Activated naive CD8-positive, alpha-beta T cell treated with anti-CD3 and anti-CD28 coated beads for 36 hours (primary cell): ENCODE measurements around the gene GBF1. TPM values are rescaled to one million over a fixed set of nuclear protein-coding genes. Genes with fewer than 3 reads are reported as not detected.

Experiments
- DNase-seq: peaks from one replicate; pipeline ENCODE4 v3.0.0; 2021
- H3K27ac Mint-ChIP-seq: one replicate; pipeline ENCODE4 v1.8.0; 2022; ENCODE audit warnings: mild to moderate bottlenecking, moderate library complexity, mixed read lengths
- H3K27me3 Mint-ChIP-seq: one replicate; pipeline ENCODE4 v1.8.0; 2022; ENCODE audit warnings: mild to moderate bottlenecking, mixed read lengths
- H3K36me3 Mint-ChIP-seq: one replicate; pipeline ENCODE4 v1.8.0; 2021; ENCODE audit warnings: mild to moderate bottlenecking, mixed read lengths
- H3K4me1 Mint-ChIP-seq: one replicate; pipeline ENCODE4 v1.8.0; 2021; ENCODE audit warnings: mixed read lengths
- H3K4me3 Mint-ChIP-seq: one replicate; pipeline ENCODE4 v1.8.0; 2022; ENCODE audit warnings: mild to moderate bottlenecking, moderate library complexity, mixed read lengths
- H3K9me3 Mint-ChIP-seq: one replicate; pipeline ENCODE4 v1.8.0; 2022; ENCODE audit warnings: mixed read lengths
- total RNA-seq, 2 experiments: library from RNA; stranded (reverse); gene quantifications; one replicate each; pipeline ENCODE4 v1.2.3, GENCODE V29; 2021

GBF1 gene
- total RNA-seq, 2 experiments from 2014 or later = 29.3 to 29.5 TPM

DNA sequence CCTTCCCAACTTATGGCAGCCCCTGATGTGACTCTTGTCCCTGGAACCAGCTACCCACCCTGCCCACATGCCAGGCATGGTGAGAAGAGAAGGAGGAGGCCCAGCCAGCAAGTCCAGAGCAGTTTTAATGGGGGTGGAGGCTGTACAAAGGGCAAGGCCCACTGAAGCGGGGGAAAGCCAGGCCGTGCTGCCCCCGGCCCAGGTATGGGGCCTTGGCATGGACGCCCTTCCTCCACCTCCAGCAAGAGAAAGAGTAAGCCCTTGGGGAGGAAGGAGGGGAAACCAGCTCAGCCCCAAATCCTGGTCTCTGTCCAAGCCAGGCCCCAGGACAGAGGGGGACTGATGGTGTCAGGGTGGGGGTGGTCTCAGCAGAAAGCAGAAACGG is 157.2 kb downstream of the GBF1 start:
- DNase-seq = no peak
- H3K36me3 Mint-ChIP-seq = peaks cover 35% of the 10 kb centered on the region

DNA sequence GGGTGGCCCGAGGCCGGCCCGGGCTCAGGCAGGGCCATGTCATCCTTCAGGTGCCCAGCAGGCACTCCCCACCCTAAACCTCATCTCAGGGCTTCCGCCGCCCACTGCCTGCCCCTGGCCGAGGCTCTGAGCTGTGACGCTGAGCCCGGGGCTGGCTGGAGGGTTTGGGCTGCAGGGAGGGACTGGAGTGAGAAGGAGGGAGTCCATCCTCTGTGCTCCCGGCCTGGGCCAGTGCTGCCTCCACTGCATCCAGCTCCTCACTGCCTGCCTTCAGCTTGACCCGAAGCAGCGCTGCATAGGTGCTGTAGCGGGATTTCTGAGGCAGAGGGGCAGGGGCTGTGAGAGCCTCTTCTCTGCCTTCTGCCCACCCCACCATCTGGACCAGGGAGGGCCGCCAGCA is 157.8 kb downstream of the GBF1 start:
- Mint-ChIP-seq H3K4me1 (peaks cover 41% of the 10 kb centered on the region), H3K27ac (peak overlapping the region; percentile 48), H3K36me3 (peaks cover 29% of the 10 kb centered on the region), H3K9me3 (no peaks in the 10 kb centered on the region), H3K4me3 (no peak overlapping the region), H3K27me3 (peaks cover 3% of the 10 kb centered on the region)
- no peak for DNase-seq

More for the DNA sequence above, 157.2 kb downstream of the GBF1 start:
- H3K9me3 Mint-ChIP-seq = no peaks in the 10 kb centered on the region
- no peak overlapping the region for H3K27ac Mint-ChIP-seq
- peaks cover 3% of the 10 kb centered on the region for H3K27me3 Mint-ChIP-seq
- peaks cover 41% of the 10 kb centered on the region for H3K4me1 Mint-ChIP-seq
- H3K4me3 Mint-ChIP-seq = no peak overlapping the region

- Mint-ChIP-seq H3K4me1 (peaks cover 37% of the 10 kb centered on the region), H3K27me3 (peaks cover 3% of the 10 kb centered on the region), H3K36me3 (peaks cover 19% of the 10 kb centered on the region), H3K9me3 (no peaks in the 10 kb centered on the region), H3K27ac (peak overlapping the region; percentile 34), H3K4me3 (peak overlapping the region; percentile 6)
- no peak for DNase-seq
Observed at GRCh38 chr10:102404361-102405107, 159.2 kb downstream of the GBF1 start.

DNA sequence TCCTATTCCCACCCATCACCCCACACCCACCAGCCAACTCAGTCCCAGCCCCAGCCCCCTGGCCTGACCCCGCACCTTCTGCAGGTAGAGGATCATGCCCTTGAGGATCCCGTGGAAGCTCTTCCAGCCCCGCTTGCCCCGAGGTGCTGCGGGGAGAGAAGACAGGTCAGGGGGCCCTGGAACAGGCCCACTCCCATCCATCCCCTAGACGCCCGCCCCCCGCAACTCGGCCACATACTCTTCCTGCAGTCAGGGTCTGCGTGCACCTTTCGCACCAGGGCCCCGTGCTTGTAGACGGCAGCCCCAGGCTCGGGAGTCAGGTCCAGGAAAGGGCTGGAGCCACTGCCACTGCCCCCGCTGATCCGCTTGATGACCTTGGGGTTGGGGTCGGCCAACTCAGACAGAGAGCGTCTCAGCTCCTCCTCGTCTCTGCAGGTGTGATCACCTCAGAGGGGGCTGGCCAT is 159.8 kb downstream of the GBF1 start:
- Mint-ChIP-seq H3K4me1 (peaks cover 37% of the 10 kb centered on the region), H3K27ac (peak overlapping the region; percentile 61), H3K4me3 (no peak overlapping the region), H3K27me3 (peaks cover 3% of the 10 kb centered on the region), H3K36me3 (peaks cover 13% of the 10 kb centered on the region), H3K9me3 (no peaks in the 10 kb centered on the region)
- DNase-seq = no peak

- no peaks in the 10 kb centered on the region for H3K9me3 Mint-ChIP-seq
- peaks cover 33% of the 10 kb centered on the region for H3K4me1 Mint-ChIP-seq
- no peak overlapping the region for H3K4me3 Mint-ChIP-seq
- H3K27ac Mint-ChIP-seq = peak overlapping the region; percentile 61
- H3K27me3 Mint-ChIP-seq = peaks cover 3% of the 10 kb centered on the region
- peaks cover 8% of the 10 kb centered on the region for H3K36me3 Mint-ChIP-seq
- no peak for DNase-seq
Observed at GRCh38 chr10:102405632-102406031, 160.3 kb downstream of the GBF1 start.

DNA sequence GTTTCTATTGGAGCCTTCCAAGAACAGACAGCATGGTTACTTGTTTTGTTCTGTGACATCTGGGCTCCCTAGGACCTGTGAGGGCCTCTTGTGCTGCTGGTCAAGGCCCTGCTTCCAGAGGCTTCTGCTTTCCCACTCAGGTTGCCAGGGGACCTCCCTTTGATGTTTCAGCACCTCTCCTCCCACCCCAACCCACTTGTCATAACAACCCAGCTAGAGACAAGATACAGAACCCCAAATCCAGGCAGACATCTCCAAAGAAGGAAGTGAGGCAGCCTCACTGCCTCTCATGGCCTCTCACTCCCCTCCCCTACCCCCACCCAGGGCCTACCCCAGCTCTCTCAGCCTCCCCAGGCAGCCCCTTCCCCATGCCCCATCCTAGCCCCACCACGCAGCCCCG is 161.5 kb downstream of the GBF1 start:
- Mint-ChIP-seq H3K27me3 (peaks cover 7% of the 10 kb centered on the region), H3K4me3 (no peak overlapping the region), H3K9me3 (no peaks in the 10 kb centered on the region), H3K4me1 (peaks cover 41% of the 10 kb centered on the region), H3K36me3 (peaks cover 5% of the 10 kb centered on the region), H3K27ac (peak overlapping the region; percentile 74)
- DNase-seq = no peak

DNA sequence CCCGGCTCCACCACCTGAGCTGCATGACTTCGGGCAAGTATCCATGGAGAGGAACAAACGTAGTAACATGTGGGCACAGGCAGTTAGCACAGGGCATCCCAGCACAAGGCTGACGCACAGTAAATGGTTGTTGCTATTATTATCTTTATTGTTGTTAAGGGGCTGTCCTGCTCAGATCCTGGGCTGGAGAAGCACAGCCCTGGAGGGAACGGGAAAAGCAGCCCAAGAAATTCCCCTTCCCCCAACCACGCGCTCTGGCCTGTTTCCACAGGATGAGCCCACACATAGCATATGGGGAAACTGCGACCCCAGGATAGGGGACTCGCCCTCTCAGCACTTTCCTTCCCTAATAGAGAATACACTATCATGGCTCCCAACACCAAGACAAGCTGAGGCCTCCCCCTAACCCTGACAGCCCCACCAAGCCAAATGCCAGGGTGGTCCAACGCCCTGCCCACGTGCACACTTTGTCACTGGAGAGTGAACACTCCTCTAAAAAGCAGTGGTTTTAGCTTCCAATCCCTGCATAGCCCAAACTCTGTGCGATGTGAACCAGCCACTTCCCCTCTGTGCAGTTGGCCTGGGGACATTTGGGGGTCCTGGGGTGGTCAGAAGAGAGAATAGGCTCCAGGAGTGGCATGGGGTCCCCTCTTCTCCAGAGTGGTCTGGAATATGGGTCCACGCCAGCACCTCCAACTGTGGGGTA is 162.2 kb downstream of the GBF1 start:
- Mint-ChIP-seq H3K4me1 (peaks cover 44% of the 10 kb centered on the region), H3K9me3 (no peaks in the 10 kb centered on the region), H3K27me3 (peaks cover 7% of the 10 kb centered on the region), H3K4me3 (no peak overlapping the region), H3K36me3 (peaks cover 1% of the 10 kb centered on the region), H3K27ac (peak overlapping the region; percentile 22)
- no peak for DNase-seq

DNA sequence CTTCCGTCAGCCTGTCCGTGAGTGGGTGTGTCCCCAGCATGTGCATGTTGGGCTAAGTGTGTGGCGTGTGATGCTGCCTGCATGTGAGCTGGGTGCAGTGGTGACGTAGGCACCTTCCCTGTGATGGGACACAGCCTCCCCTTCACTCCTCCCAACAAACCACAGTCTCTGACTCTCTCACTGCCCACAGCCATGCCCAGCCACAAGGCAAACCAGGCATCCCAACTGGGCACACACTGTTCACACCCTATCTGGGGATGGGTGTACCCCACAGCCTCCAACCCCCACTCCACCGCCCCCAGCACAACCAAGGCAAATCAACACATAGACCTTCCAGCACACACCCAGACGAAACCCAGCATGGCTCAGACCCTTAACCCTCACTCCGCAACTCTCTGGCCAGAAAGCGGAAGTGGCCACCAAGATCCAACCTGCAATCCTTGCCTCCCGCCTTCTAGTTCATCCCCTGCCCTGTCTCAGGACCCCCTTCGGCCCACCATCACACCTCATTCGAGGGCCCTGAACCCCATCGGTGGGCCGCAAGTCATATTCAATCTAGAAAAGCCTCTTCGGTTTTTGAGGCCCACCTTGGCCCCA is 162.9 kb downstream of the GBF1 start:
- no peak for DNase-seq
- Mint-ChIP-seq H3K36me3 (peaks cover 1% of the 10 kb centered on the region), H3K27ac (peak overlapping the region; percentile 0), H3K4me3 (peak overlapping the region; percentile 70), H3K9me3 (no peaks in the 10 kb centered on the region), H3K4me1 (peaks cover 50% of the 10 kb centered on the region), H3K27me3 (peaks cover 7% of the 10 kb centered on the region)

- H3K9me3 Mint-ChIP-seq = no peaks in the 10 kb centered on the region
- peak overlapping the region; percentile 65 for H3K27ac Mint-ChIP-seq
- H3K4me1 Mint-ChIP-seq = peaks cover 50% of the 10 kb centered on the region
- DNase-seq = peak; percentile 88
- peaks cover 7% of the 10 kb centered on the region for H3K27me3 Mint-ChIP-seq
- H3K4me3 Mint-ChIP-seq = peak overlapping the region; percentile 75
- H3K36me3 Mint-ChIP-seq = peaks cover 1% of the 10 kb centered on the region
Observed at GRCh38 chr10:102408728-102409603, 163.6 kb downstream of the GBF1 start.

DNA sequence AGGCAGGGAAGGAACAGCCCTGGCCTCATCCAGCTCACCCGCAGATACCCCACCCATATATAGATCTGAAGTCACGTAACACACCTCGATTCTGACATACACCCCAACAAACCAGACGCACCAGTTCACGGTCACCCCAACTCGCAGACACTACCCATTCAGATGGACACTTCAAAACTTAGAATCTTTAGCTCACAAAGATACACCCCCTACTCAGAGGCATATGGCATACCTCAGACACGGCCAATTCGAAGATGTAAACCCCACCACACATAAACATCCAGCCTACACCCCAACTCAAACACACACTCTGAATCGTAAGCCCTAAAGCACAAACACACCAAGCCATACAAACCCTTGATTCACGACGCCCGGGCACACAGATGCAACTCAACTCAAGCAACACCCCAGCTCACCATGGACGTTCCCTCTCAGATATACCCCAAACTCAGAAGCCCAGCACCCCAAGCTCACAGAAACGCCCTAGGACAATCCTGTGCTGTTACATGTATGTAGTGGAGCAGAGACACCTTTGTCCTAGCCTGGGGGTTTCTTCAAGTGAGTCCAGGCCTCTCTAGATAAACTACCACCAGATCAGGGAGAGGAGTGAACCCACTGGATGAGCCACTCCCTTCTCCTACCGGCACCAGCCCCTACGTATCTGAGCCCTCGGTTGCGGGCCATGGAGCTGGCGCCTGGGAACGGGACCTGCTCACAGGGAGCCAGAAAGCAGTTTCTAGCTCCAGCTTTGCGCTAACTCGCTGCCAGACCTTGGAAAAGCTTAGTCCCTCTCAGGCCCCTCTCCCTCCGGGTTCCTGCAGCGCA is 164.5 kb downstream of the GBF1 start:
- Mint-ChIP-seq H3K27me3 (peaks cover 11% of the 10 kb centered on the region), H3K4me3 (peak overlapping the region; percentile 75), H3K36me3 (peaks cover 1% of the 10 kb centered on the region), H3K9me3 (no peaks in the 10 kb centered on the region), H3K27ac (peak overlapping the region; percentile 65), H3K4me1 (peaks cover 50% of the 10 kb centered on the region)
- DNase-seq = no peak

DNA sequence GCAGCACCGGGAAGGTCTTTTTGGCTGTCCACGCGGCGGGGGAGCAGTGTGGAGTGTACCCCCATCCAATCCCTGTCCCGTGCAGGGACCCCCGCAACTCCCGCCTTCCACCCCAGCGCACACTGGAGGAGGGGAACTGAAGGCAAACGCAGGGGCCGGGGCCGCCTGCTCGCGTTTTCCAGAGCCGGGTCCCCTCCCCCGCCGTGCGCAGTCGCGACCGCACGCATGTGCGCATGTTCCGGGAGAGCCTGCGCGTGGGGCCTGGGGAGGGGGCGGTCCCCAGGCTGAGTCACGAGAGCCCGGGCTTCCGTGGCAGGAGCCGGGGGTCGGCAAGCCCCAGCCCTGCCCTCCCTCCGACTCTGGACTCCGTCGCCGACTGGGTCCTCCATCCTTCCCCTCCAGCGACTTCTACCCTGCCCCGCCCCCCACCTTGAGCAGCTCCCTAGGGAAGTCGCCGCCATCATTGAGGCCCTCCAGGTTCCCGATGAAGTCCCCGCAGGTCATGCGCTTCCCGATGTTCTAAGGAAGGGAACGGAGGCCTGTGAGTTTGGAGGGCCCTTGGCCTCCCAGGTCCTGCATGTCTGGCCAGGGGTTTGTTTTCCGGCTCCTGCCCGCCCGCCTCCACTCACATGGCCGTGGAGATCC is 165.2 kb downstream of the GBF1 start:
- Mint-ChIP-seq H3K4me3 (peak overlapping the region; percentile 75), H3K27ac (peak overlapping the region; percentile 65), H3K9me3 (no peaks in the 10 kb centered on the region), H3K27me3 (peaks cover 12% of the 10 kb centered on the region), H3K4me1 (peaks cover 49% of the 10 kb centered on the region), H3K36me3 (peaks cover 1% of the 10 kb centered on the region)
- DNase-seq = peak; percentile 71

DNA sequence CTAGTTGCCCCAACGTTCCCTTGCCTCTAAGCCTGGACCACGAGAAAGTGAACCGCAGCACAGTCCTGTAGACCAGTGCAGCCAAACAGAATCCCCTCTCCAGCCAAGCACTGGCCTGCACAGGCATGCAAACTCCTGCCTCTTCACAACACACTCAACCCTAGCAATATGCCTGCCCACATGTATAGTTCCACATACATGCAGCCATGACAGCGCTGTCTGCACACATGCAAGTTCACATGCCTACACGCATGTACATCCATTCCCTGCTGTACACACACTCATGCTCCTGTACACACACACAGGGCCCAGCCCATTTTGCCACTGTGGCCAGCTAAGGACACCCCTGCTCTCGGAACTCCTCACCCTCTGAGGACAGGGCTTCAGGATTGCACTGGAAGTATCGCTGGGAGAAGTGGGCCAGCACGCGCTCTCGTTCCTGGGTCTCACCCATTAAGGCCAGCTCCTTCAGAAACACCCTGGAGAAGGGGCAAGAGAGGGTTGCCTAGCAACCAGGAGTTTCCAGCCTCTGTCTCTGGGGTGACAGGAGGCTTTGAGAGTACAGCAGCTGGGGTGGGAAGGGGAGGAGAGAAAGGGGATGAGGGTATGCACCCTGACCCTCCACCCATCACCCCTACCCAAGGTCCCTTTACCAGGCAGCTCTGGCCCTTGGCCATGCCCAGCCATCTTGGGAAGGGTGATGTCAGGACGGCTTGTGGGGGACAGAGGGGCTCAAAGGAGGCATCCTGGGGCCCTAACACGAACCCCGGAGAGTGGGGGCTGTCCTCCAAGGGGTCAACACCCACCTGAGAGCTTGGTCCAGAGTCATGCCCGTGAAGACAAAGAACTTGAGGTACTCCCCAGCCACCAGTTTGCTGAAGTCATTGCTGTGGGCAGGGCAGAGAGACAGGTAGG is 166.3 kb downstream of the GBF1 start:
- Mint-ChIP-seq H3K27me3 (peaks cover 16% of the 10 kb centered on the region), H3K27ac (peak overlapping the region; percentile 42), H3K36me3 (no peaks in the 10 kb centered on the region), H3K4me3 (peak overlapping the region; percentile 62), H3K4me1 (peaks cover 41% of the 10 kb centered on the region), H3K9me3 (no peaks in the 10 kb centered on the region)
- no peak for DNase-seq

GRCh38 chr10:102412293-102412692 is 167.0 kb downstream of the GBF1 start:
- peaks cover 37% of the 10 kb centered on the region for H3K4me1 Mint-ChIP-seq
- H3K9me3 Mint-ChIP-seq = no peaks in the 10 kb centered on the region
- peaks cover 21% of the 10 kb centered on the region for H3K27me3 Mint-ChIP-seq
- no peak overlapping the region for H3K27ac Mint-ChIP-seq
- no peaks in the 10 kb centered on the region for H3K36me3 Mint-ChIP-seq
- H3K4me3 Mint-ChIP-seq = no peak overlapping the region
- no peak for DNase-seq
